IPS DF 4.7 (cell line): ENCODE measurements around the gene LINGO1.

ENCODE experiments used
- DNase-seq: peaks from one replicate; pipeline ENCODE4 v3.0.0-alpha.2; 2013; ENCODE audit warnings: low spot score; ENCODE audit errors: extremely low read depth

The LINGO1 gene

DNA sequence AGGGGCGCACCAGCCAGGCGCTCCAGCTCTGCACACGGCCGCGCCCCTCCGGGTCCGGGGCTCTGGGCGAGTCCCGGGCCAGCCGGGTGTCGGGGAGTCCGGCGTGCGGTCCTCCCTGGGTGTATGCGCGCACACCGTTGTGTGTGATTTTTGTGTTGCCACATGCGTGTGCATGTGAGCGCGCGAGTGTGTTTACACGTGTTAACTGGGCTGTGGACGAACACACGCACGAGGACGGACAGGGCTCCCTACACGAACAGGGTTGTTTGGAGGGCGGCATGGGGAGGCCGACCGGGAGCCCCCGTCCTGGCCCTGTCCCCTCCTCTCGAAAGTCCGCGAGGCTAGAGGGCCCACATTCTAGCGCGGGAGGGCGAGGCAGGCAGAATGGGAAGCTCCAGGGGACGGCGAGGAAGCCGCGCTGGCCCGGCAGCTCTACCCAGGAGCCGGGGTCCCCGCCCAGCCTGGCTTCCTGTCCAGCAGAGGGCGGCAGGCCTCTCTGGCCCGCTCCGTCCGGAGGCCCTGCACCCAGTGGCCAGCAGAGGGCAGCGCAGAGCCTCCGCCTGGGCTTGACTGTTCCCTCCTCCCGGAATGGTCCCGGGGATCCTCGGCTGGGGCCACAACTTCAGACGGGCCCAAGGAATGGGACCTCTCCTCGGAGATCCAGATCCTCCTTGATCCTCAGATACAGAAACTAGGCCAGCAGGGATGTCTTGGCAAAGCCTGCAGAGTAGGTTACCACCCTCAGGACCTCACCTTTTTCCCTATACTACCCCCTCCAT, 611 bp upstream of the LINGO1 start:
- DNase-seq = no peak

DNA sequence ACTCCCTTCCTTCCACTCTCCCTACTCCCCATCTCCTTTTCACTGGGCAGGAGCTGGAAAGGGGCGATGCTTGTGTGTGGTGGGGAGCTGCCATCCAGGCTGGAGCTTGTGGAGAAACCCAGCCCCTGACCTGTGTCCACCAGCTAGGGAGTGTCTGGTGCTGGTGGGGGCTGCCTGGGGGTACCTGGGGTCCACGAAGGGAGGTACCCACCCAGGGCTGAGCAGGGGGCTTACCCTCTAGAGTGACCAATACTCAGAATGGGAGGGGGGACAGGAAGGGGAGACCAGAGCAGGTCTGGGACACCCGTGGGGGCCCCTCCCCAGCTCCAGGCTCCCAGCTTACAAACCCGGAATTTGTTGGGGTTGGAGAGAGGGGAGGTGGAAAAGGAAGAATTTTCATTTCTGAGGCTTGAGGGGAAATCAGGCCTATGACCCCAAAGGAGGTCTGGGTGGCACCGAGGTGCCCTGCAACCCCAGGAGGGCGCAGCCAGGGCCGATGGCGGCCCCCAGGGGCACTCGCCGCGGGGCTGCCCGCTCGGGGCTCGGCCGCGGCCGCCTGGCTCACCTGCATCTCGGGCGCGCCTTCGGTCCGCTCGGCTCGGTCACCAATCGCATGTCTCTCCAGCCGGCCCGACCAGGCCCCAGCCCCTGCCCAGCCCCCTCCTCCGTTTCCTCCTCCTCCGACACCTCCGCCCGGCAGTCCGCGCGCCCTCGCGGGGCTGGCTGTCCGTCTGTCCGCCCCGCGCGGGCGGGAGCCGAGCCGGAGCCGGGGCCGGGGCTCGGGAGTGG, 773 bp downstream of the LINGO1 start:
- no peak for DNase-seq

GRCh38 chr15:77630956-77631744, 1.6 kb downstream of the LINGO1 start:
- no peak for DNase-seq

DNA sequence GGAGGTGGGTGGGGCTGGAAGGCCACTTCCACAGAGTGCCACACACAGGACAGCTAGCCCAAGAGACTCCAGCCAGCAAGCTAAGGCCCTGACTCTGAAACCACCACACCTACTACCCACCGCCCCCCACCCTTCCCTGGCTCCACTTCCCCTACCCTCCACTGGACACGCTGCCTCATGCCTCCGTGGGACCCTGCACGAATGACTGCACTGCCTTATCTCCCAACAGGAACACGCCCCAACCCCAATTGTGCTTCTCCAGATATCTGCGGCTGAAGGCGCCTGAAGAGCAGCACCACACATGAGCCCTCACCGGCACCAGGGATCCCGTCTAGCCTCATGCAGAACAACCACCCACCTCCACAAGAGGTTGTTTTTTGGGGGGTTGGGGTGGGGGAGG, 2.7 kb downstream of the LINGO1 start:
- DNase-seq = no peak

DNA sequence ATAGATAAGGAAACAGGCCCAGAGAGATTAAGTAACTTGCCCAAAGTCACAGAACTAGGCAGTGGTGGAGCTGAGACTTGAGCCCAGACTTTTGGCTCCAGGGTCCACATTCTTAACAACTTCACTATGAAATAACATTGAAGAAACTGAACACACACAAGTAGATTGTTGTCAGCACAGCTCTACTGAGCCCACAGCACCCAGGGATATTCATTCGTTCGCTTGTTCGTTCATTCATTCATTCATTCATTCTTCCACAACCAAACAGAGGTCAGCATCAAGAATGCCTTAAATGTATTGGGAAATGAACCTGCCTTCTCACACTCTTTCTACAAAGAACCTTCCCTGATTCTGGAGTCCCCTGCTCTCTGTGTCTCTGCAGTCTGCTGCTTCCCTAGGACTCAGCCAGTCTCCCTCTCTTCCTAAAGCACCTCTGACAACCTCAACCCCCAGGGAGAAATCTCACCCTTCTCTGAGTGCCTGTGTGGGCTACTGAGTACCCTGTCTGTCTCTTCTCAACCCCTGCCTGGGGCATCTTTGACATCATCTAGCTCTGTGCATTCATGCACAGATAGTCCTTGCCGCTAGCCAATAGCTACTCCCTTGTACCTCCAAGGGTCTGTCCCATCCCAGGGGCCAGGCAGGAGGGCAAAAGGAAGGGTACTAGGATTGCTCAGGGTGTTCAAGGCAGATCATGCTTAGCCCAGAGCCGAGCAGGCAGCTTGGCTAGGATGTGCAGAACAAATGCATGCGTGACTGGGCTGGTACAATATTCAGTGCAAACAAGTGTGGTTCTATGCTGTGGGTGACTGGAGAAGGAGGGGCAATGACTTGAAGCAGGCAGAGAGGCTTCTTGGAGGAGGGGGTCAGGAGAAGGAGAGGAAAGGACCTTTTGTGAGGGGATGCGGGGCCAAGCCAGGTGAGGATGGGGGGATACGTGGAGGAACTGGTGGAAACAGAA, 3.4 kb downstream of the LINGO1 start:
- DNase-seq = no peak

DNA sequence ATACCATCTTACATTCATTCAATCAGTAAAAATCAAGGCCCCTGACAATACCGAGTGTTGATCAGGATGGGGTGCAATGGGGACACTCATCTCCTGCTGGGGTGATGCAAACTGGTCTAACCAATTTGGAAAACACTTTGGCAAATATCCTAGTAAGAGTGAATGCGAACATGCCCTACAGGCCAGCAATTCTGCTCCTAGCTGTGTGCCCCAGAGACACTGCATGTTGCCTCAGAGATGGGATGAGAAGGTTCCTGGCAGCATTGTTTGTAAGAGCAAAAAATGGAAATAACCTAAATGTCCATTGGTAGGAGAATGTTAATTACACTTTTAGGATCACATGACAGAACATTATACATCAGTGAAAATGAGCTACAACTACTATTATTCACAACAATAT, 4.7 kb downstream of the LINGO1 start:
- no peak for DNase-seq

GRCh38 chr15:77627581-77627980, 5.1 kb downstream of the LINGO1 start:
- no peak for DNase-seq

DNA sequence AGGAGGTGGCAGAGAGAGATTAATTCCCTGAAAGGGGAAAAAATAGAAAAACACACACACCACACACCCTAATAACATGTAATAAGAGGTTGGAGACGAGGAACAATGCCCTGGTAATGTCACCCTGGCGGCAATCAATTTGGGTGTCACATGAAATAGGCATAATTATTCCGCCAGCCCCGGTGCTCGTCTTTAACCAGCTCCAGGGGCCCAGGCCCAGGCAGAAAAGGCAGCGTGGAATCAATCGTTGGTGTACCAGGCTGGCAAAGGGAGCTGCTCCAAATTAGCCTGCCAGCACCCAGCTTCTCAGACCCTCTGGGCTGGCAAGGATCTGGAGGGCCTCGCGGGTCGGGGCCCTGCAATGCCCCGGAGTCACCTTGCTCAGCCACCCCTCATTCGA, 5.6 kb downstream of the LINGO1 start:
- DNase-seq = no peak

GRCh38 chr15:77626002-77626401, 6.7 kb downstream of the LINGO1 start:
- no peak for DNase-seq

- no peak for DNase-seq
Observed at GRCh38 chr15:77625376-77625775, 7.3 kb downstream of the LINGO1 start.

DNA sequence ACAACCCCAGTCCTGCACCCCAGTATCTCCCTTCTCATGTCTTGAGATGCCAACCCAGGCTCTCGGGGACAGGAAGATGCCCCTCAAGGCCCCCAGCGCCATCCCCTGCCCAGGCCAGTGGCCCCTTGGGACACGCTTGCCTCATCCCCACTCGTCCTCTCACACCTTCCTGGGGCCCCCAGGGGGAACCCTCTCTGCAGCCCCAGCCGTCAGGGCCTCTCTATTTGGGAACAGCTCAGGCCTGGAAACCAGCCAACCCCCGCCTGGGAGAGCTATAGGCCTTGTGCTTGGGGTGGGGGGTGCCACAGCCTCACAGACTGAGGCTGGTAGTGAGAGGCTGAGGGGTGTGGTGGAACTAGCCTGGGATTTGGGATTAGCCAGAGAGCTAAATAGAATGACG, 7.8 kb downstream of the LINGO1 start:
- no peak for DNase-seq

DNA sequence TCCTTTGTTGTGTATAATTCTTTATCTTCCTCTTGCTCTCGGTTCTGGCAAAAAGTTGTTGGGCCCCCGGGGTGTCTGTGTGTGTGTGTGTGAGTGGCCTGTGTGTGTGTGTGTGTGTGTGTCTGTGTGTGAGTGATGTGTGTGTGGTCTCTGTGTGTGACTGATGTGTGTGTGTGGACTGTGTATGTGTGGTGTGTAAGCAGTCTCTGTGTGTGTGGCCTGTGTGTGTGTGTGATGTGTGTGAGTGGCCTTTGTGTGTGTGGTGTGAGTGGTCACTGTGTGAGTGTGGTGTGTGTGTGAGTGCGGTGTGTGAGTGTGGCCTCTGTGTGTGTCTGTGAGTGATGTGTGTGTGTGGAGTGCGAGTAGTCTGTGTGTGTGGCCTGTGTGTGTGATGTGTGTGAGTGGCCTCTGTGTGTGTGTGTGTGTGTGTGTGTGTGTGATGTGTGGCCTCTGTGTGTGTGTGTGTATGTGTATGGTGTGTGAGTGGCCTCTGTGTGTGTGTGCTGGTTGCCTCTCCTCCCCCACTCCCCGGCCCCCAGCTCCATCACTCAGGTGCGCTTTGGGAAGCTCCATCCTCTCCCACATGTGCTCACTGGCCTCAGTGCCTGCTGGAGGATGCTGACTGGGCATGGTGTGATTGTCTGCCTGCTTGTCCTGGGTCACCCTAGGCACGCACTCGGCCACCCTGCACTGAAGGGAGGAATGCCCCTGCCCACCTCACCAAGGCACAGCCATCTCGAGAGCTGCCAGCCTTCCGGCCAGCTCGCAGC, 8.8 kb downstream of the LINGO1 start:
- DNase-seq = no peak

GRCh38 chr15:77622934-77623754, 9.6 kb downstream of the LINGO1 start:
- DNase-seq = no peak

- no peak for DNase-seq
Observed at GRCh38 chr15:77622209-77622933, 10.3 kb downstream of the LINGO1 start.

- DNase-seq = no peak
Observed at GRCh38 chr15:77621847-77622208, 10.9 kb downstream of the LINGO1 start.

- no peak for DNase-seq
Observed at GRCh38 chr15:77620960-77621647, 11.6 kb downstream of the LINGO1 start.

DNA sequence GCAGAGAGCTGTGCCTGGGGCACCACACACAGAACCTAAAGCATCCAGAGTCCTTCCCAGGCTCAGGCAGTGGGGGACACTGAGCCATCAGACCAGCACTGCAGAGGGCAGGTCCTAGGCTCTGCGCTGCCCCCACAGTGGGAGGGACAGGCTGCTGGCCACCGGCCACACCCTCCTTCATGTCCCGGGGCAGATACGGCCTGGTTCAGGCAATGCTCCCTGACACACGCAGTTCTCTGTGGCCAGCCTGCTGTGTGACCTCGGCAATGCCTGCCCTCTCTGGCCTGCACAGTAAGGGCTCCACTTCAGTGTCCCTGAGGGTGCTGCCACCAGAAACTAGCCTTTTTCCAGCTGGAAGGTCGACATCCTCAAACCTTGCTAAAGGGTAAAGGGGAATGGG, 12.4 kb downstream of the LINGO1 start:
- DNase-seq = no peak

DNA sequence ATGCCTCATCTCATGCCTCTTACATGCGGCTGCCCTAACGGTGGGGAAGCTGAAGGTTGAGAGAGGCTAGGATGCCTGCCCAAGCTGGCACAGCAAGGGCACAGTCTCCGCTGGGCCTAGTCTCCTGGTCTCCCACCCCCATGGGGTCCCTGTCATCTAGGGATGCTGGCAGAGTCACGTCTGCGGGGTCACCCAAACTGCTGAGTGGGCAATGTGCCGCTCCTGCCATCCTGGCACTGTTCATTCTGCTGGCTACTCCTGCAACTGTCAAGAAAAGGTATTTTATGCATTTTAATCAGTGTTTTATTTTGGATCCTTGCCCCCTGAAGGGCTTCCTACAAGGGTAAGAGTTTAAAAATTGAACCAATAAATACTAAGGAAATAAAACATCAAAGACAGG, 12.8 kb downstream of the LINGO1 start:
- DNase-seq = no peak
